C4-2B (cell line): ENCODE data around the gene MAP3K14.

Source experiments
- ZFX ChIP-seq: fragments of 450-650 bp; IDR thresholded peaks from 2 replicates; pipeline ENCODE4 v1.6.1; 2017
- TF ChIP-seq, protein P1 (sequence below): fragments of 450-650 bp; conservative IDR thresholded peaks from 2 replicates; pipeline ENCODE4 v1.5.1; 2017; ENCODE audit warnings: mild to moderate bottlenecking

DNA sequence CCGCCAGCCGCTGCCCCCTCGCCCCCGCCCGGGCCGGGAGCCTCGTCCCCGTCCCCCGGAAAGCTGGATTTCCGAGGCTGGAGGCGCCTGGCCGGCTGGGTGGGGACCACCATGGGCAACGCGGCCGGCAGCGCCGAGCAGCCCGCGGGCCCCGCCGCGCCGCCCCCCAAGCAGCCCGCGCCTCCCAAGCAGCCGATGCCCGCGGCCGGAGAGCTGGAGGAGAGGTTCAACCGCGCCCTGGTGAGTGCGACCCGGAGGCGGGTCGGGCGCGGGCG, 94.9 kb downstream of the MAP3K14 start:
- TF ChIP-seq, protein P1, sequence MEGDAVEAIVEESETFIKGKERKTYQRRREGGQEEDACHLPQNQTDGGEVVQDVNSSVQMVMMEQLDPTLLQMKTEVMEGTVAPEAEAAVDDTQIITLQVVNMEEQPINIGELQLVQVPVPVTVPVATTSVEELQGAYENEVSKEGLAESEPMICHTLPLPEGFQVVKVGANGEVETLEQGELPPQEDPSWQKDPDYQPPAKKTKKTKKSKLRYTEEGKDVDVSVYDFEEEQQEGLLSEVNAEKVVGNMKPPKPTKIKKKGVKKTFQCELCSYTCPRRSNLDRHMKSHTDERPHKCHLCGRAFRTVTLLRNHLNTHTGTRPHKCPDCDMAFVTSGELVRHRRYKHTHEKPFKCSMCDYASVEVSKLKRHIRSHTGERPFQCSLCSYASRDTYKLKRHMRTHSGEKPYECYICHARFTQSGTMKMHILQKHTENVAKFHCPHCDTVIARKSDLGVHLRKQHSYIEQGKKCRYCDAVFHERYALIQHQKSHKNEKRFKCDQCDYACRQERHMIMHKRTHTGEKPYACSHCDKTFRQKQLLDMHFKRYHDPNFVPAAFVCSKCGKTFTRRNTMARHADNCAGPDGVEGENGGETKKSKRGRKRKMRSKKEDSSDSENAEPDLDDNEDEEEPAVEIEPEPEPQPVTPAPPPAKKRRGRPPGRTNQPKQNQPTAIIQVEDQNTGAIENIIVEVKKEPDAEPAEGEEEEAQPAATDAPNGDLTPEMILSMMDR: no peak
- TF ChIP-seq ZFX: no peak
